Parathyroid adenoma (tissue), 2 donors: ENCODE measurements around the gene MAML2.

Source experiments
- H2AFZ ChIP-seq: fragments of 300-600 bp; sonication (generic); one replicate; pipeline ENCODE4 v1.7.0; 2017; ENCODE audit warnings: antibody characterized with exemption, mild to moderate bottlenecking
- H3K27ac ChIP-seq: fragments of 300-600 bp; sonication (generic); one replicate; pipeline ENCODE4 v1.7.0; 2017
- H3K27me3 ChIP-seq: fragments of 300-600 bp; sonication (generic); one replicate; pipeline ENCODE4 v1.7.0; 2017; ENCODE audit warnings: low read length; ENCODE audit not compliant: control insufficient read depth, insufficient read depth
- H3K36me3 ChIP-seq: fragments of 300-600 bp; sonication (generic); one replicate; pipeline ENCODE4 v1.7.0; 2017; ENCODE audit warnings: low read length; ENCODE audit not compliant: control insufficient read depth, insufficient read depth
- H3K4me1 ChIP-seq: fragments of 300-600 bp; sonication (generic); one replicate; pipeline ENCODE4 v1.7.0; 2017; ENCODE audit warnings: control low read depth
- H3K4me2 ChIP-seq: fragments of 300-600 bp; sonication (generic); one replicate; pipeline ENCODE4 v1.7.0; 2017; ENCODE audit warnings: low read length
- H3K4me3 ChIP-seq: fragments of 300-600 bp; sonication (generic); one replicate; pipeline ENCODE4 v1.7.0; 2017; ENCODE audit warnings: low read depth, low read length
- H3K79me2 ChIP-seq: fragments of 300-600 bp; sonication (generic); one replicate; pipeline ENCODE4 v1.7.0; 2017; ENCODE audit warnings: control low read depth
- H3K9ac ChIP-seq: fragments of 300-600 bp; sonication (generic); one replicate; pipeline ENCODE4 v1.7.0; 2017; ENCODE audit warnings: mild to moderate bottlenecking
- H3K9me3 ChIP-seq: fragments of 300-600 bp; sonication (generic); one replicate; pipeline ENCODE4 v1.7.0; 2017; ENCODE audit warnings: low read length; ENCODE audit not compliant: control insufficient read depth
- CTCF ChIP-seq: fragments of 300-600 bp; sonication (generic); IDR thresholded peaks from one replicate; pipeline ENCODE4 v1.7.0; 2017; ENCODE audit warnings: antibody characterized with exemption, mild to moderate bottlenecking
- donor health status: primary hyperparathyroidism.

Gene MAML2

DNA sequence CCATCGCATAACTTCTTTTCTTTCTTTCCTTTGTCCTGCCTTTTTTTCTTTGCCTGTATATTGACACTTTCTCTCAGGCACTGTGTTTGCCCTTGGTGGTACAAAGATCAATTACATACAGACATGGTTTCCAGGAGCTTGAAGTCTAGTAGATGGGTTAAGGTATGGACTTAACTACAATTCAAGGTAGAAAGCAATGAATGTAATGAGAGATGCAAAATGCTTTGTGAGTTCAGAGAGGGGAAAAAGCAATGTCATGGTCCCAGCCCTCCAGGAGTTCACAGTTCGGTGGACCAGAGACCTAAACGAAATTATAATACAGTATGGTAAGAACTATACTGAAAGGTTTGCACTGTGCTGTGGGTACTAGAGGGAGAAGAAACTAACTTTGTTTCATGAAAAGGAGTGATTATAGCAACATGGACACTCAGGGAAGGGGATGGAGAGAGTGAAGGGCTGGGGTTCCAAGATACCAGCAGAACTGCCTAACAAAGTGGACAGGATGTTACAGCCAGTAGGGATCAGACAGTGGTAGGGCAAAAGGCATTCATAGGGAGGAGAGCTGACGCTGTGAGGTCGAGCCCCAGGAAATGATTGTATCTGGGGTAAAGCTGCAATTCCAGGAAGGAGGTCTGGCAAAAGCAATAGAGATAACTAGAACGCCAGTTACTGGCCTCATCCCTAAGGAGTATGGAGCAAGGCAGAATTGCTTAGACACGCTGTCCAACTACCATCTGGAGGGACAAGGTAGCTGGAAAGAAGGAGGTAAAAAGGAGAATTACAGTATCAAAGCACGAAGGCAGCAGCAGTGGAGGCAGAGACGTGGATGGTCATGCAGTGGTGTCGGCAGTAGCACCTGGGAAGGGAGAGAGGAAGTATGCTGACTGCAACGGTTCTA is 260.7 kb downstream of the MAML2 start:
- no peaks in the 10 kb centered on the region for H3K36me3 ChIP-seq
- no peak overlapping the region for H3K4me3 ChIP-seq
- no peak overlapping the region for H2AFZ ChIP-seq
- no peaks in the 10 kb centered on the region for H3K4me1 ChIP-seq
- H3K27me3 ChIP-seq: no peaks in the 10 kb centered on the region
- no peak for TF ChIP-seq CTCF
- H3K79me2 ChIP-seq: peaks cover 2% of the 10 kb centered on the region
- no peaks in the 10 kb centered on the region for H3K9me3 ChIP-seq
- H3K27ac ChIP-seq: no peak overlapping the region
- no peak overlapping the region for H3K9ac ChIP-seq
- no peak overlapping the region for H3K4me2 ChIP-seq

DNA sequence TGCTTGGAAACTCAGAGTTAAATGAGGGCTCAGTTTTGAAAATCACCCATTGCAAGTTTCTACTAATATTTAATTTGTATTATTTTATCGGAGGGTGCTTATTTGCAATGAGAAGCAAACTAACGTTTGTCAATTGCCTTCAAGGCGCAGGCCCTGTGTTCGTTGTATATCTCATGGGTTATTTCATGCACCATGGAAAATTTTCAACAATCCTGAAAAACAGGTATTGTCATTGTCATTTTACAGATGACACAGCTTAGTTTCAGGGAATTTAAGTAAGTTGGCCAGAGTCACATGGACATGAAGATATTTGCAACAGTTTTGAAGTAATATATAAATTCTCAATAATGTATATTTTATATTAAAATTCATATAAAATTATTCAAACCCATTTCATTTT is 261.4 kb downstream of the MAML2 start:
- Histone ChIP-seq H3K4me3 (no peak overlapping the region), H3K79me2 (peaks cover 2% of the 10 kb centered on the region), H3K27me3 (no peaks in the 10 kb centered on the region), H3K4me2 (no peak overlapping the region), H3K9me3 (no peaks in the 10 kb centered on the region), H3K36me3 (no peaks in the 10 kb centered on the region), H3K4me1 (no peaks in the 10 kb centered on the region), H2AFZ (no peak overlapping the region), H3K9ac (no peak overlapping the region), H3K27ac (no peak overlapping the region)
- no peak for TF ChIP-seq CTCF

DNA sequence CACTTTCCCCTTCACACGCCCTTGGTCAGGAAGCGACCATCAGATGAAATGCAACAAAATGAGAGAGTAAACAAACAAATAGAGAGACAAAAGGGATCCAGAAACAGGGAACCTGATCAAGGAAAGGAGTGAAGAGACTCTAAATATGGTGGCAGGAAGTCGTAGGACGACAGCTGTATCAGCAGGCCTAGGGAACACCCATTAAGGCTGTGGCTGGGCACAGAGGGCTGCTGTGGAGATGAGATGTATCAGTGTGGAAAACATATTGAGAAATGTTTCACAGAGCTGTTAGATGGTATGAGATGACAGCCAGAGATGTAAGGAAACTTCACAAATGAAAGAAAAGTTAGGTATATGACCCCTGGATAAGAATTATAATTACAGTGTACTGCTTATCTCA is 263.3 kb downstream of the MAML2 start:
- no peak overlapping the region for H3K4me3 ChIP-seq

DNA sequence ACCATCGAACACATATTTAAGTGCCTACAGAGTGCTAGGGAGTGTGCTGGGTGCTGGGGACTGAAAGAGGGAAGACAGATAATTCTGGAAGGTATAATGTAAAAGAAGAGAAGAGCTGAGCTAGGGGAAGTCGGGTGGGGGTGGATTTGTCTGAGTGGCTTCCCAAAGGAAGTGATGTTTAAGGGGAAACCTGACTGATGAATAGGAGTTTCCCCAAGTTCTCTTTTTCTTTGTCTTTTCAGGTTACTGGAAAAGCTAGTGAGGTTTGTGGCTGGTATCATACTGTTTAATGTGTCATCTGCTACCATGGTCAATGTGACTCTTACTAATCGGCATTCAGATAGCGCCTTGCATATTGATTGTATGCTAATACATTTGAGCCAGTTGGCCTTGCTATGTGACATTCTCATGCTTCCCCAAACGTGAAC is 267.4 kb downstream of the MAML2 start:
- H3K27me3 ChIP-seq: no peaks in the 10 kb centered on the region
- H3K4me3 ChIP-seq: no peak overlapping the region
- H3K9ac ChIP-seq: no peak overlapping the region
- H3K27ac ChIP-seq: no peak overlapping the region
- TF ChIP-seq CTCF: no peak
- no peaks in the 10 kb centered on the region for H3K79me2 ChIP-seq
- H3K9me3 ChIP-seq: no peaks in the 10 kb centered on the region
- H3K4me1 ChIP-seq: peaks cover 3% of the 10 kb centered on the region
- no peak overlapping the region for H2AFZ ChIP-seq
- no peak overlapping the region for H3K4me2 ChIP-seq
- no peaks in the 10 kb centered on the region for H3K36me3 ChIP-seq

More for the DNA sequence above, 263.3 kb downstream of the MAML2 start:
- Histone ChIP-seq H3K4me2 (no peak overlapping the region), H3K4me1 (no peaks in the 10 kb centered on the region), H3K27me3 (no peaks in the 10 kb centered on the region), H3K36me3 (no peaks in the 10 kb centered on the region), H3K79me2 (no peaks in the 10 kb centered on the region), H3K9me3 (no peaks in the 10 kb centered on the region), H3K27ac (no peak overlapping the region), H3K9ac (no peak overlapping the region), H2AFZ (no peak overlapping the region)
- TF ChIP-seq CTCF: no peak
